Measurements from ENCODE around the gene KCNK4.

DNA sequence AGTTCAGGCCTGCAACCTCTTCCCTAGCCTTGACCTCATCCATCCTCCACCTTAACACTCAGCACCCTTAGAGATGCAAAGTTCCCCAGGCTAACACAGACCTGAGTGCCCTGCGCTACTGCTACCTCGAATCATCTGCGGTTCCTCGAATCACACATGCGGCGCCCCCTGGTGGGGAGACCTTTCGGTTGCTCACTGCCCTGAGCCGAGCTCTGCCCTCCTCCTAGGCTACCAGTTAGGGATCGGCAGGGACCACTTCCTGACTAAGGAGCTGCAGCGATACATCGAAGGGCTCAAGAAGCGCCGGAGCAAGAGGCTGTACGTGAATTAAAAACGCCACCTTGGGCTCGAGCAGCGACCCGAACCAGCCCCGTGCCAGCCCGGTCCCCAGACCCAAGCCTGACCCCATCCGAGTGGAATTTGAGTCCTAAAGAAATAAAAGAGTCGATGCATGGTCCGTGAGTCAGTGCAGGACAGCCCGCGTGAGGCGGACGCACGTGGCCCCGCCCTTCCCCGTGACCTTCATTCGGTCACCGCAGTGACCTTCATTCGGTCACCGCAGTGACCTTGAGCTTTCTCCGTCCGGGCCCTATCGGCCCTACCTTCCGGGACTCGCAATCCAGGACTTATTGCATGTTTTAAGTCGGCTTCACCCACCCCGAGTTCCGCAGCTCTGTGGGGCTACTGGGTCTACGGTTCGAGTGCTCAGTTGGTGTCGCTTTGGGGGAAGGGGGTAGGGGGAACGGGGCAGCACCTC lies 13.4 kb downstream of the KCNK4 start:
- TF ChIP-seq, protein P1, sequence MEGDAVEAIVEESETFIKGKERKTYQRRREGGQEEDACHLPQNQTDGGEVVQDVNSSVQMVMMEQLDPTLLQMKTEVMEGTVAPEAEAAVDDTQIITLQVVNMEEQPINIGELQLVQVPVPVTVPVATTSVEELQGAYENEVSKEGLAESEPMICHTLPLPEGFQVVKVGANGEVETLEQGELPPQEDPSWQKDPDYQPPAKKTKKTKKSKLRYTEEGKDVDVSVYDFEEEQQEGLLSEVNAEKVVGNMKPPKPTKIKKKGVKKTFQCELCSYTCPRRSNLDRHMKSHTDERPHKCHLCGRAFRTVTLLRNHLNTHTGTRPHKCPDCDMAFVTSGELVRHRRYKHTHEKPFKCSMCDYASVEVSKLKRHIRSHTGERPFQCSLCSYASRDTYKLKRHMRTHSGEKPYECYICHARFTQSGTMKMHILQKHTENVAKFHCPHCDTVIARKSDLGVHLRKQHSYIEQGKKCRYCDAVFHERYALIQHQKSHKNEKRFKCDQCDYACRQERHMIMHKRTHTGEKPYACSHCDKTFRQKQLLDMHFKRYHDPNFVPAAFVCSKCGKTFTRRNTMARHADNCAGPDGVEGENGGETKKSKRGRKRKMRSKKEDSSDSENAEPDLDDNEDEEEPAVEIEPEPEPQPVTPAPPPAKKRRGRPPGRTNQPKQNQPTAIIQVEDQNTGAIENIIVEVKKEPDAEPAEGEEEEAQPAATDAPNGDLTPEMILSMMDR (optimal IDR thresholded peaks at IDR 0.05 in 1 of 3, IDR thresholded peaks at IDR 0.05 in 1 of 3, conservative IDR thresholded peaks at IDR 0.05 in 1 of 3; ENCODE audit: extremely low read depth in 1 of 3, insufficient read depth in 2 of 3, low read length in 3 of 3) = peak; percentile 89 to 96 (median 94)
- TF ChIP-seq EZH2 (IDR thresholded peaks at IDR 0.05; ENCODE audit: low read length) = no peak
